CD4-positive, alpha-beta T cell treated with Interferon alpha-2 for 1 hour (primary cell): ENCODE measurements around the gene FARP2.
"Not testable (repeated sequence)": the region's sequence is repeated elsewhere in the genome, so short reads cannot be mapped to it uniquely, and the experiment has no call there.

ENCODE experiments used
- DNase-seq, 2 donors: peaks; one replicate each; pipeline ENCODE4 v3.0.0-alpha.2; 2020 to 2022

FARP2 gene

DNA sequence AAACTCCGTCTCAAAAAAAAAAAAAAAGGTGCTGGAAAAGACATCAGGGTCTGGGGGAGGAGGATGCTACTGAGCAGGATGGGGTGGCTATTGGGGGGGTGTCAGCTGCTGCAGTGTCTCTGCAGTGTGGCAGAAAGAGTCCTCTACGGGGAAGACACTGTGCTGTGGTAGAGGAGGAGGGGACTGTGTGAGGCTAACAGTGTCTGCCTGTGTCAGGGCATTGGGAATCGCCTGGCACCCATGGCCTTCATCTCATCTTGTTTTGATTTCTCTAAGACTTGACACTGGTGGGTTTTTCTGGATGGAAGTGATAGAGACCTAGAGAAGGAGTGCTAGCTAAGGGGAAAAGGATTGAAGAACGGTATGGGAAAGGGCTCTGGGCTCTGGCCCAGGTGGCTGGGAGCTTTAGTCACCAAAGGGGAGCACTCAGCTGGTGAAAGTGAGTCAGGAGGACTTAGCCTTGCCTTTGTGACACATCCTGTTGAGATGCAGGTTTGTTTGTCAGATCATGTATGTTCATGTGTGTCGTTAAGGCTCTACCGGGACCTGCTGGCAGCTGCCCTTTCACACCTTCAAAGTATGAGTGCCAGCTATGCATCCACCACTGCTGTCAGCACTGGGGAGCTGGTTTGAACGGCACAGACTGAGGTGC, 58.0 kb downstream of the FARP2 start:
- DNase-seq = no peak

- DNase-seq = no peak
These were observed 59.1 kb downstream of the FARP2 start for GRCh38 chr2:241415196-241415595.

DNA sequence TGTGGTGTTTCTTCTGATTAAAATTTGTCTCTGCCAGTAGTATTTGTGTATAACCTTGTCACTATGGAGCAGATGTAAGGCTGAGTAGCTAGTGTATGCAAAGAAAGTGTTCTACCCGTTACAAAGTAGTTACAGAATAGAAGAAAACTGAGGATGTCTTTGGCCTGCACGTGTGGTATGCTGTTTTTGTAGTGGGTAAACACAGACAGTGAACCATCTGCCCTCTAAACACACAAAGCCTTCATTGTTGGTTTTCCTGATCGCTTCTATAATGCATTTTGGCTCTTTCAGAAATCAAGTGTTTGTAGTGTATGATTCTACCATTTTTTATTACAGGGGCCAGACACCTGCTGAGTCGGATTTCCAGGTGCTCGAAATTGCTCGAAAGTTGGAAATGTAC, 61.5 kb downstream of the FARP2 start:
- DNase-seq = no peak

DNA sequence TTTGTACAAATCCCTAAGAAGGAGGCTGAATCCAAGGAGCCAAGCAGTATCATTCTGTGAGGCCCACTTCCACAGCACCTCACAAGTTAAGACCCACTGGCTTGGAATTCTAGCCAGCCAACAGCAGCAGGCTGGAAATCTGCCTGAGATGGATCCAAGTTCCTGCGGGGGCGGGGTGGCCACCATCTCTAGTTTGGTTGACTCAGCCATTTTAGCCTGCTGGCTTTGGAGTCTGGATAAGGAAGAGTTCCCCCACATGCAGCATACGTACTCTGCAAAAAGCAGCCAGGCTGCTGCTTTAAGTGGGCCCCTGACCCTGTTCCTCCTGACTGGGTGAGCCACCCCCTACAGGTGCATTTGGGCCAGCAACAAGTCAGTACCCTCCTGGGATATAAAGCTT, 65.2 kb downstream of the FARP2 start:
- no peak for DNase-seq

- not testable (repeated sequence) for DNase-seq
These were observed 65.9 kb downstream of the FARP2 start for GRCh38 chr2:241421942-241422341.

DNA sequence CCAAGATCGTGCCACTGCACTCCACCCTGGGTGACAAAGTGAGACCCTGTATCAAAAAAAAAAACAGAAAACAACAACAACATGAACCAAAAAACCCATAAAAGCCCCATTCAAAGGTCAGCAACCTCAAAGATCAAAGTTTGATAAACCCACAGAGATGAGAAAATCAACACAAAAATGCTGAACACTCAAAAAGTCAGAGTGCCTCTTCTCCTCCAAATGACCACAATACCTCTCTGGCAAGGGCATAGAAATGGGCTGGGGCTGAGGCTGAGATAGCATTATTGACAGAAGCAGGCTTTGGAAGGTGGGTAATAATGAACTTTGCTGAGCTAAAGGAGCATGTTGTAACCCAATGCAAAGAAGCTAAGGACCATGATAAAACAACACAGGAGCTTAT, 66.3 kb downstream of the FARP2 start:
- no peak for DNase-seq

DNA sequence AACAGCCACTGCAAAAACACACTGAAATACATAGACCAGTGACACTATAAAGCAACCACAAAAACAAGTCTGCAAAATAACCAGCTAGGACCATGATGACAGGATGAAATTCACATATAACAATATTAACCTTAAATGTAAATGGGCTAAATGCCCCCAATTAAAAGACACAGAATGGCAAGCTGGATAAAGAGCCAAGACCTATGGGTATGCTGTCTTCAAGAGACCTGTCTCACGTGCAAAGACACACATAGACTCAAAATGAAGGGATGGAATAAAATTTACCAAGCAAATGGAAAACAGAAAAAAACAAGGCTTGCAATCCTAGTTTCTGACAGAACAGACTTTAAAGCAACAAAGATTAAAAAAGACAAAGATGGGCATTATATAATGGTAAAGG, 67.4 kb downstream of the FARP2 start:
- not testable (repeated sequence) for DNase-seq

GRCh38 chr2:241425368-241425767, 69.3 kb downstream of the FARP2 start:
- DNase-seq = no peak

DNA sequence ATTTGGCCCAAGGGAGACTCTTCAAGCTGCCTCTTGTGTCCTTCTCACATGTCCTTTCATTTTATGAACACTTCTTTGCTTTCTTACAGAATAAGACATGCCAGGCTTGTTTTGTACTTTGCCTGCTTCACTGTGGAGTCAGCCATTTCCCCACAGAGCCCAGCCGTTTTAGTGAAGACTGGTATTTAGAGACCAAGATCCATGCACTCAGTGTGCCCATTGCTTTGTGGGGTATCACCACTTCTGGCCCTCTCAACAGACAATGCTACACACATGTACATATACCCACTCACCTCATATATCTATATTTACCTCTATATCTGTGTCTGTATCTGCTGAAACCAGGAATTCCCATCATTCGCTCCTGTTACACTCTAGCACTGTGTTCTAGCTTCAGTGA, 74.1 kb downstream of the FARP2 start:
- no peak for DNase-seq

DNA sequence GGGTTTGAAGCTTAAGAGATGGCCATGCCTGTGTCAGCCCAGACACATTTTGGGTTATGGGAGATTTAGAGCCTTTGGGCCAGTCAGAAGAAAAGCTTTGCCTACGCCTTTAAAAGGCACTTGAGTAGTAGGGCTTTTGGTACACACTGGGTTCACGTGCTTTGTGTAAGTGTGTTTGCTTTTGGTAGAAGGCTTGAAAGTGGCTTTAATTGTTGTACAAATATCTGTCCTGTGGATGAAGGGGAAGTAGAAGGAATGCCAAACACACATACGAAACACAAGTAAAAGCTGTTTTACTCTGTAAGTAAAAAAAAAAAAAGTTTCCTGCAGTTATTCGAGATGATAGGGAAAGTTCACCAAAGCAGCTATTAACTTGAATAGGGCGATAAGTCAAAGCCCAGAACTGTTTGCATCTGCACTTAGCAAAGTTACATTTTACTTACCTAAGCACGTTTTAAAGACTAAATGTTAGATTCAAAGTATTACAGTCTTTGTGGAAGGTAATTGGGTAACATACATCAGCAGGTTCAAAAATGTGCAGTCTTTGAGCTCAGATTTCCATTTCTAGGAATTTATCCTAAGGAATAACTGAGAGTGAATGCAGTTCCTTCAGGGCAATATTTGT, 76.9 kb downstream of the FARP2 start:
- DNase-seq = no peak

- no peak for DNase-seq
These were observed 81.1 kb downstream of the FARP2 start for GRCh38 chr2:241437179-241437578.

DNA sequence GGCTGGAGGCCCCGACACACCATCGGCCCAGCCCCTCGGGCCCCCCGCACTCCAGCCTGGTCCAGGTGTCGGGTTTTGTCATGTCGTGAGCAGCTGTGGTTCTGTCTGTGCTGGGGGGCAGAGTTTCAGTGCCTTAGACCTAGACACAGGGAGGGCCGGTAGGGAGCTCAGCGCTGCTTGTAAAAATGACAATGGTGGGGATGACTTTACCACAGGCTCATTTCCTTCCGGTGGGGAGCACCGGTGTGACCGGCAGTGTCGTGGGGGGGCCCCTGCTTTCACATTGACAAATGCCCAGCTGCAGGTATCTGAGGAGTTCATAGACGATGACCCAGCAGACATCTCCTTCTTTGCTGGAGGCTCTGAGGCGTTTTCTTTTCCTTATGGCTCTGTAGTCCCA, 85.4 kb downstream of the FARP2 start:
- no peak for DNase-seq

- peak; percentile 83 to 91 for DNase-seq
These were observed 87.6 kb downstream of the FARP2 start for GRCh38 chr2:241443486-241444223.

DNA sequence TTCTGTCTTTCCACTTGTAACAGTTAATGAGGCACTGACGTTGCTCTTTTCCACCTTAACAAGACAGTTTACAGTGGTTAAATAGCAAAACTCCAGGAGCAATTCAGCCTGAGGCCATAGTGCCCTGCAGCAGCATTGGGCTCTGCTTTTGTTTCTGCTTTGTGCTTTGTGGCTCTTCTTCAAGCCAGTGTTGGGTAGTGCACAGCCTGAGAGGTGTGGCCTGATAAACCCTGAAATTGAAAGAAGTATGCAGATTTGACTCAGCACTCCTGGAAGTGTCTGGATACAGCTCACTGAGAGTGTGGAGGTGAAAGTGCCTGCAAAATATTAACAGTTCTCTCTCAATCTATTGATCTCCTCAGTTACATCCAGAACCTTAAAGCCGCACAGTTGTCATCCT, 89.3 kb downstream of the FARP2 start:
- DNase-seq = no peak

DNA sequence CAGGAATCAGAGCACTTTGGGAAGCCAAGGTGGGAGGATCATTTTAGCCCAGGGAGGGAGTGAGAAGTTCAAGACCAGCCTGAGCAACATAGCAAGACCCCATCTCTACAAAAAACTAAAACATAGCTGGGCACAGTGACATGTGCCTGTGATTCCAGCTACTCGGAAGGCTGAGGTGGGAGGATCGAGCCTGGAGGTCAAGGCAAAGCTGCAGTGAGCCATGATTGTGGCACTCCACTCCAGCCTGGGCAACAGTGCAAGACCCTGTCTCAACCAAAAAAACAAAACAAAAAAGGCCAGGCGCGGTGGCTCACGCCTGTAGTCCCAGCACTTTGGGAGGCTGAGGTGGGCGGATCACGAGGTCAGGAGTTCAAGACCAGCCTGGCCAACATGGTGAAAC, 94.0 kb downstream of the FARP2 start:
- not testable (repeated sequence) for DNase-seq

- no peak for DNase-seq
These were observed 95.9 kb downstream of the FARP2 start for GRCh38 chr2:241451840-241452506.

DNA sequence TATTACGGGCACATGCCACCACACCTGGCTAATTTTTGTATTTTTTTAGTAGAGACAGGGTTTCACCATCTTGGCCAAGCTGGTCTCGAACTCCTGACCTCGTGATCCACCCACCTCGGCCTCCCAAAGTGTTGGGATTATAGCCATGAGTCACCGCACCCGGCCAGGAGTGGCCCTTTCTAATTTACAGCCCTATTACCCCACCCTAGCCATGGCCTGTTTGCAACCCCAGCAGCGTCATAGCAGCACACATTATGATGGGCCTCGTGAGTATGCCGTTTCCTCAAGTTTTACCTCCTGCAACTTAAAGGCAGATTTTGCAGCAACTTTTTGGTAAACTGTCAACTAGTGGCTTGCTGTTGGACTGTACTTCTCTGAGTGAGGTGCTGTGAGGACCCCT, 97.8 kb downstream of the FARP2 start:
- DNase-seq = not testable (repeated sequence)

GRCh38 chr2:241454837-241455485, 98.9 kb downstream of the FARP2 start:
- no peak for DNase-seq

GRCh38 chr2:241456546-241456945, 100.5 kb downstream of the FARP2 start:
- no peak for DNase-seq

DNA sequence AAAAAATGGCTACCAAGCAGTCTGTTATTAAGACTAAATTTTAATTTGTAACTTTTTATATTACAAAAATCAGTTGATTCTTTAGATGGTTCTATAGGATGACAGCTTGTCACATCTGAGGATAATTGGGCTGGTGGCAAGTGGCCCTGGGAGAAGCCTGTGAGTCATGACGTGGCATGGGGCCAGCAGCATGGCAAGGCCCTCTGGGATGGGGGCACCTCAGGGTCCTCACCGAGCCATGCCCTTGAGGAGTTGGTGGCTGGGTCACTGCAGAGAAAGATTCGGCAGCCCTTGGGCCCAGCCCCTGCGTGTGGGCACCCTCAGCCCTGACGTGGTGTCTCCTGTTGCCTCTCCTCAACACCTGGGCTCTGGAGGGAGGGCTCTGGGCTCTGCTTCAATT, 102.6 kb downstream of the FARP2 start:
- DNase-seq = no peak

DNA sequence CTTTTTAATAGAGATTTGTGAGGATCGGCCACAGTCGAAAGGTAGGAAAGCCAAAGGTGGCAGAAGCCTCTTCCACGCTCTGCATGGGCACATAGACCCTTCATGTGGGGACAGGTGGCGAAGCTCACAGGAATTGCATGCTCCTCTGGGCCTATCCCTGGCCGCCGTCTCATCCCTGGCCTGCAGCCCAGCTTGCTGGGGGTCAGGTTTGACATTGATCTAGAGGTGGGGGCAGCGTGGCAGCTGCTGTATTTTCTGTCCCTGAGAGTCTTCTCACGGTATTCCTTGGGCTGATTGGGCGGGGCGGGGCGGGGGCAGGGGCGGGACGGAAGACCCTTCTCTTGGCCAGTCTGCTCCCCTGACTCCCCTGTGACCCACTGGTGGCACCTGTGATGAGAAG, 103.4 kb downstream of the FARP2 start:
- no peak for DNase-seq

DNA sequence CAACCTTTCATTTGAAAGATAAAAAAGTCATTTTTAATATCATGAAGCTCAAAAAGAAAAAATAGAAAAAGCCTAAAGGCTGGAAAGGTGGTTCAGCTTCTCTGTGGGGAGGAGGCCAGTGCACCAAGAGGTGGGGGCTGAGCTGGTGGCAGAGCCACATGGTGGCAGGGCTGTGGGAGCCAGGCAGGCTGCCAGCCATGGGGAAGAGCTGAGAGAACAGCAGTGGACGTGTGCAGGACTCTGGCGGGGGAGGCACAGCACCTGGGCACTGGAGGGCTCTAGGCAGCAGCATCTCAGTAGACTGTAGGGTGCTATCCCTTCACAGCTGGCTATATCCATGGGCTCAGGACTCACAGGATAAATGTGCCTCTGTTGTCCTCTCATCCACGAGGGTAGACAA, 104.5 kb downstream of the FARP2 start:
- no peak for DNase-seq
